ENCODE measurements around the gene PPP1R7.

Gene PPP1R7

GRCh38 chr2:241228081-241228859 is 78.0 kb downstream of the PPP1R7 start:
- DNase-seq (ENCODE audit: low read depth, low spot score) = no peak

GRCh38 chr2:241228860-241229516 is 78.7 kb downstream of the PPP1R7 start:
- no peak for DNase-seq (ENCODE audit: low read depth, low spot score)

GRCh38 chr2:241229563-241230401 is 79.5 kb downstream of the PPP1R7 start:
- no peak for DNase-seq (ENCODE audit: low read depth, low spot score)

- DNase-seq (ENCODE audit: low read depth, low spot score) = no peak
Observed at GRCh38 chr2:241230435-241230834, 80.2 kb downstream of the PPP1R7 start.

GRCh38 chr2:241232736-241233575 is 82.7 kb downstream of the PPP1R7 start:
- DNase-seq (ENCODE audit: low read depth, low spot score) = no peak
